Activated CD4-positive, alpha-beta T cell treated with anti-CD3 and anti-CD28 coated beads, Interleukin-2, Interleukin-6, amounts not matched to agents 100 ng/mL and 50 ng/mL, durations not matched to agents 16 hours and 8 hours (primary cell): ENCODE data around the gene PPAN.

ENCODE experiments used
- DNase-seq: peaks from one replicate; pipeline ENCODE4 v3.0.0-alpha.2; 2020

PPAN gene, protein sequence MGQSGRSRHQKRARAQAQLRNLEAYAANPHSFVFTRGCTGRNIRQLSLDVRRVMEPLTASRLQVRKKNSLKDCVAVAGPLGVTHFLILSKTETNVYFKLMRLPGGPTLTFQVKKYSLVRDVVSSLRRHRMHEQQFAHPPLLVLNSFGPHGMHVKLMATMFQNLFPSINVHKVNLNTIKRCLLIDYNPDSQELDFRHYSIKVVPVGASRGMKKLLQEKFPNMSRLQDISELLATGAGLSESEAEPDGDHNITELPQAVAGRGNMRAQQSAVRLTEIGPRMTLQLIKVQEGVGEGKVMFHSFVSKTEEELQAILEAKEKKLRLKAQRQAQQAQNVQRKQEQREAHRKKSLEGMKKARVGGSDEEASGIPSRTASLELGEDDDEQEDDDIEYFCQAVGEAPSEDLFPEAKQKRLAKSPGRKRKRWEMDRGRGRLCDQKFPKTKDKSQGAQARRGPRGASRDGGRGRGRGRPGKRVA

DNA sequence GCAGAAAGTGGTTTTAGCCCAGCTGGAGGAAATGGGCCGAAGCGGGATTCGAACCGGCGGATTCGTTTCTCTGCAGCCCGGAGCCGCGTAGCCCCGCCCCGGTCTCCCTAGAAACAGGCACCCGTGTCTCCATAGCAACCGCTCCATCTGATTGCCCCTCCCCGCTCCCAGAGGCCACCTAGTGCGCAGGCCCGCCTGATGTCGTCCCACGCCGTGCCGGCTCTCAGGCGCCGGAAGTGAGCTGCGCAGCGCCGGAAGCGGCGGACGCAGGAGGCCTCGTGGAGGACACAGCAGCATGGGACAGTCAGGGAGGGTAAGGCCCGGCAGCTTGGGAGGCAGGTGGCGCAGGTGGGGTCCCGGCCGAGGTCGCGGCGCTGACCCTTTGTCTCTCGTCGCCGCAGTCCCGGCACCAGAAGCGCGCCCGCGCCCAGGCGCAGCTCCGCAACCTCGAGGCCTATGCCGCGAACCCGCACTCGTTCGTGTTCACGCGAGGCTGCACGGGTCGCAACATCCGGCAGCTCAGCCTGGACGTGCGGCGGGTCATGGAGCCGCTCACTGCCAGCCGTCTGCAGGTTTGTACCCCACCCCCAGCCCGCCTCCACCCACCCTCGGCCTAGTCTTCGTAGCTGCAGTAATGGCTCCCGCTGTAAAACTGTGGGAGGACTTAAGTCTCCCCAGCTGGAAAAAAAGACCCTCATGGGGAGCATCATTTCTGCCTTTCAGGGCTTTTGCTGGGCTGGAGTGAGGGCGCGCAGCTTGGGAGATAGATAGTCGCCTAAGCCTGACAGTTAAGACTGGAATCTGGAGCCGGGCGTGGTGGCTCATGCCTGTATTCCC, at the start of gene PPAN:
Gene PPAN (plus strand): TSS at position 263 of the 837 bp plus-strand sequence. CDS start 33 bp downstream, at position 296.
- DNase-seq, result peak; percentile 99

DNA sequence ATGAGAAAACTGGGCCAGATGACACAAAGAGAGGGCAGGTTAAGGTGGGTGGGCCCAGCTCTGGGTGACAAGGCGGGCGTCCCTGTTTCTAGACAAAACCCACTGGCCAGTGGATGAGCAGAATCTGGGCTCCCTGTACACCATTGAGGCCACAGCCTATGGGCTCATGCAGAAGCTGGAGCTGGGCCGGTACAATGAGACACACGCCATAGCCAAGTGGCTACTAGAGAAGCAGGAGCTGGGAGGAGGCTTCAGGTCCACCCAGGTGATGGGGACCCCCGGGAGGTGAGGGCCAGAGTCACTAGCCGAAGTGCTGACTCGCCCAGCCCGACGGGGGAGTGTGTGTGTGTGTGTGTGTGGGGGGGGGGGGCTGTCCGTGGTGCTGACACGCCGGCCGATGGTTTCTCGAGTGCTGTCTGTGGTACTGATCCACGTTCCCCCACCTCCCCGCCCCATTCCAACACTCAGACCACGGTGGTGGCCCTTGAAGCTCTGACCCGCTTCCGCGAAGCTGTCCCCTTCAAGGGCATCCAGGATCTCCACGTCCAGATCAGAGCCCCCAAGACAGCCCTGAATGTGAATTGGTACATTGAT, 44.3 kb upstream of the PPAN start:
- no peak for DNase-seq

DNA sequence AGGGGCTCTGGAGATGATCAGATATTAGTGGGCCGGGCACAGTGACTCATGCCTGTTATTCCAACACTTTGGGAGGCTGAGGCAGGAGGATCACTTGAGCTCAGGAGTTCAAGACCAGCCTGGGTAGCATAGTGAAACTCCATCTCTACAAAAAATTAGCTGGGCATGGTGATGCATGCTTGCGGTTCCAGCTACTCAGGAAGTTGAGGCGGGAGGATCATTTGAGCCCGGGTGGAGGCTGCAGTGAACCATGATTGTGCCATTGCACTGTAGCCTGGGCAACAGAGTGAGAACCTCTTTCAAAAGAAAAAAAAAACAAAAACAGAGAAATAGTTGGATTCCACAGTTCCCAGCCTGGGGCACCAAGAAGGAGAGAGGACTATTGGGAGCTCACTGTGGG, 38.0 kb upstream of the PPAN start:
- DNase-seq, result no peak

DNA sequence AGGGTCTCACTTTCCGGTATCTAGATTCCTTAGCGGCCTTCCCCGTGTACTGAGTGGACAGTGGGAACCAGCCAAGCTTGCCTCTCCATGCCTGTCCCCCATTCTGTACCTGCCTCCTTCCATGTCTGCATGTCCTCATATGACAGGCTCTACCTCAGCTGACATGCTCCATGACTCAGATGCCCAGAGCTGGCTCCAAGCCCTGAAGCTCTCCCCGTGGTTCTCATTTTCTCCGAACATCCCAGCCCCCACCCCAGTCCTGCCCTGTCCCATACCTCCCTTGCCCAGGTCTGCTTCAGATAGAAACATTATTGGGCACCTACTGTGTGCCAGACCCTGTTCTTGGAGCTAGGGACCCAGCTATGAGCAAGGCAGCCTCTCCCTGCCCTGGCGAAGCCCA, 37.1 kb upstream of the PPAN start:
- no peak for DNase-seq

DNA sequence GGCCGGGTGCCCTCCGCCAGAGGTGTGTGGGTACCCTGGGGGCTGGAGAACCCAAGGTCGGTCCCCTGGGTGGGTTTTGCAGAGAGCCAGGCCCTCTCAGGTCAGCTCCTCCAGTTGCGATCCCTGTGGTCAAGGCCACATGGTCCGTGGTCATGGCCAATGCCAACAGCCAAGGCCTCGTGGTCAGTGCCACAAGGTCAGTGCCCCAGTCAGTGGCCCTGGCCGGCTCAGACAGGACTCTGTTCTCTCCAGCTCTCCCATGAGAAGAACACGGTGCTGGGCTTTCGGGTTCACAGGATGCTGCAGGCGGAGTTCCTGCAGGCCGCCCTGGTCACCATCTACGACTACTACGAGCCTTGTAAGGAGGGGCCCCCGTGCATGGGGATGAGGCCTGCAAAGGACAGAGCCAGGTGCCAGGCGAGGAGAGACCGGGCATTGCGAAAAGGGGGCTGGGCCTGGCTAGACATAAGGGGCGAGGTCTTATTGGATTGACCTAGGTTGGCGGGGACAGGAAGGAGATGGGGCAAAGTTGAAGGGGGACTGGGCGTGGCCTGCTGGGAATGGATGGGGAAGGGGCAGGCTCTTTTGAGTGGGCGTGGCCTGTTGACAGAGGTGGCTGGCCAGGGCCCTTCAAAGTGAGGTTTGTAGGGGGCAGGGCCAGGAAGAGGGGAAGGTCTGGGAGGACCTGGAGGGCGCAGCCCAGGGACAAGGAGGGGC, 35.3 kb upstream of the PPAN start:
- DNase-seq, result no peak

DNA sequence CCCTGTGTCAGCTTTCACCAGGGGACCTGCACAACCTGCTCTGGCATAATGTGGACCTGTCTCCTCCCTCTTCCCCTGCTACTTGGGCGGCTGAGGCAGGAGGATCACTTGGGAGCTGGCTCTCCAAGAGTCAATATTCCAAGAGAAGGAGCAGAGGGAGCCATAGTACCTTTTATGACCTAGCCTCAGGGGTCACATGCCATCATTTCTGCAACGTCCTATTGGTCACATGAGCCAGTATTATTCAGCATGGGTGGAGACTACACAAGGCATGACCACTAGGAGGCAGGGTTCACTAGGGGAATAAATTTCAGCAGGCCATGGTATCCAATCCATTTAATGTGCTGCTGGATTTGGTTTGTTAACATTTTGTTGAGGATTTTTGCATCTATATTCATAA, 32.0 kb upstream of the PPAN start:
- peak; percentile 55 for DNase-seq

DNA sequence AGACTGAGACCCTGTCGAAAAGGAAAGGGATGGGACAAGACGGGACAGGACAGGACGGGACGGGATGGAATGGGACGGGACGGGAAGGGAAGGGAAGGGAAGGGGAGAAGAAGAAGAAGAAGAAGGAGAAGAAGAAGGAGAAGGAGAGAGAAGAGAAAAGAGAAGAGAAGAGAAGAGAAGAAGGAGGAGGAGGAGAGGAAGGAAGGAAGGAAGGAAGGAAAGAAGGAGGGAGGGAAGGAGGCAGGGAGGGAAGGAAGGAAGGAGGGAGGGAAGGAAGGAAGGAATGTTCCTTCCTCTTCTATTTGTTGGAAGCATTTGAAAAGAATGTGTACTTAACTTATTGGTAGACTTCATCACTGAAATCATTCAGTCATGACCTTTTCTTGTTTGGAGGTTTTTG, 29.6 kb upstream of the PPAN start:
- no peak for DNase-seq

DNA sequence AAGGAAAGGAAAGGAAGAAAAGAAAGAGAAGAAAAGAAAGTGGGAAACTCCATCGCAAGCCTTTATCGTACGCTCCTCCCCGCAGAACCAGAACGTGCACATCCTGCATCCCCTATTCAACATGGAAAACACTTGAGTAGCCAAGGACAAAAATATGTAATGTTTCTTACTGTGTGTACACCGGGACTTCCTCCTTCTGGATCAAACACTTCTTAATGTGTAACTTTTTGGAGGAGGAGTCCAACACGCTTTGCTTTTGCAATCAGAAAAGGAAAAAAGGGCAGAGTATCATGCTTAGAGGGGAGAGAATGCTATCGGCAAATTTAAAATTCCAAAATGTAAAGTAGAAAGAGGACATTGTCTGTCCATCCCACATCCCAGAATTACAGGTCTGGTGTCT, 27.8 kb upstream of the PPAN start:
- DNase-seq, result no peak

DNA sequence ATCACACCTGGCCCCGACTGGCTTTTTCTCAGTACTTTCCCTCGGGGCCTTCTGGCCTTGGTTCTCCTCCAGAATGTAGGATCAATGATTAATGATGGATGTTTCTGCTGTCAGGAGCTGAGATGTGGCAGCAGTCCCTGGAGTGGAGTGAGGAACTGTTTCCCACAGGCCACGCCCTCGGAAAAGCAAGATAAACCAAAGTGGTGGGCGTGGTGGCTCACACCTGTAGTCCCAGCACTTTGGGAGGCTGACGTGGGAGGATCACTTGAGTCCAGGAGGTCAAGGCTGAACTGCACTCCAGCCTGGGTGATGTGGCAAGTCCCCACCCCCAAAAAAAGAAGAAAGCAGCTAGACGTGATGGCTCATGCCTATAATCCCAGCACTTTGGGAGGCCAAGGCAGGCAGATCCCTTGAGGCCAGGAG, 27.1 kb upstream of the PPAN start:
- no peak for DNase-seq

DNA sequence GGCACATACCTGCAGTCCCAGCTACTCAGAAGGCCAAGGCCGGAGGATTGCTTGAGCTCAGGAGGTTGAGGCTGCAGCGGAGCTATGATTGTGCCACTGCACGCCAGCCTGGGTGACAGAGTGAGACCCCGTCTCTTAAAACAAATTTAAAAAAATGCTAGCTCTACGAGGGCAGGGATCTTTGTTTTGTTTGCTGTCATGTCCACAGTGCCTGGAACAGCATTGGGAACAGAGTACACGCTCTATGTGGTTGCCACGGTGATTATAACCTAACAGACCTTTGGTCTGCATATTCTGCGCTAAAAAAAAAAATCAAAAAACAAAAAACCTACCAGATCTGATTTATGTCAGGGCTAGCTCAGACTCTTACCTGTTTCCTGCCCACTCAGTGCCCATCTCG, 22.3 kb upstream of the PPAN start:
- DNase-seq, result no peak

DNA sequence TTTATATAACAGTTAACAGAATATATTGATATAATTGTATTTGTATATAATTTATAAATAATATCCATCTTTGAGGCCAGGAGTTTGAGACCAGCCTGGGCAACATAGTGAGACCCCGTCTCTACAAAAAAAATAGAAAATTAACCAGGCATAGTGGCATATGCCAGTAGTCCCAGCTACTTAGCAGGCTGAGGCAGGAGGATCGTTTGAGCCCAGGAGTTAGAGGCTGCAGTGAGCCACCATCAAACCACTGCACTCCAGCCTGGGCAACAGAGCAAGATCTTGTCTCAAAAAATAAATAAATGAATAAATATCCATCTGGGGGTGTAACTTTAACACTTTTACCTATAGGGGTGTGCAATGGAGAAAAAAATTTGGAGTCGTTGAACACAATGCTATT, 21.4 kb upstream of the PPAN start:
- DNase-seq, result no peak

DNA sequence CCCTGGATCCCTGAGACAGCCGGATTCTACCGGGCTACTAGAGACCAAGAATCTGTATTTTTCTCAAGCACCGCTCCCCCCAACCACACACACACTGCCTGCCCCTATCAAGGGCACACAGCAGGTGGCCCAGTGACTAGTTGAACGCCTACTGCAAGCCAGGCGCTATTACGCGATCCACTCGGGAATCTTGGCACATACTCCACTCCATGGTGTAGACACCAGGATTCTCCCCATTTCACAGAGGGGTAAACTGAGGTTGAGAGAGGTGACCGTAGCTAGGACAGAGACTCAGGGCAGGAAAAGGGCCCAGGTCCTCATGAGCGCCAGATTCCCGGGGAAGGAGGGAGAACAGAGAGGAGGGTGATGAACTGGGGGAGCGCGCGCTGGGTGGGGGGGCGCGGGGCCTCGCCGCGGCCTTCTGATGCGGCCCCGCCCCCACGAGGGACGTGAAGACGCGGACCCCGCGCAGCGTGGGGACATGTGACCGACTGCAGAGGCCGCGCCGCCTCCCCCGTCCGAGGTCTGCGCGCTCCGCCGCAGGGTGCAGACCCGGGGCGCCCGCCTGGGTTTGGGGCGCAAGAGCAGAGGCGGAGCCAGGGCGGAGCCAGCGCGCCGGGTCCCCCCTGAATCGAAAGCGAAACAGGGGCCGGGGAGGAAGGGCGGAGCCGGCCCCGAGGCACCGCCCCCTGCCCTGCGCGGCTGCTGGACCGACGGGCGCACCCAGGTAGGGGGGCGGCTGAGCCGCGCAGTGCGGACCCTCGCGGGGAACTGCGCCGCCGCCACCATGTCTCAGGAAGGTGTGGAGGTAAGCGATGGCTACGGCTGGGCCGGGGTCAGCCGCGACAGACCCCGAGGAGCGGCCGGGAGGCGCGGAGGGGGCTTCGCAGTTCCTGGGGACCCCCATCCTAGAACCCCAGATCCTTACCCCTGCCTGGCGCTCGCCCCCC, 20.2 kb upstream of the PPAN start, which contains the start of gene SHFL:
Gene SHFL (plus strand): TSS at position 677 of the 950 bp plus-strand sequence. CDS start 111 bp downstream, at position 788.
- peak; percentile 90 for DNase-seq

DNA sequence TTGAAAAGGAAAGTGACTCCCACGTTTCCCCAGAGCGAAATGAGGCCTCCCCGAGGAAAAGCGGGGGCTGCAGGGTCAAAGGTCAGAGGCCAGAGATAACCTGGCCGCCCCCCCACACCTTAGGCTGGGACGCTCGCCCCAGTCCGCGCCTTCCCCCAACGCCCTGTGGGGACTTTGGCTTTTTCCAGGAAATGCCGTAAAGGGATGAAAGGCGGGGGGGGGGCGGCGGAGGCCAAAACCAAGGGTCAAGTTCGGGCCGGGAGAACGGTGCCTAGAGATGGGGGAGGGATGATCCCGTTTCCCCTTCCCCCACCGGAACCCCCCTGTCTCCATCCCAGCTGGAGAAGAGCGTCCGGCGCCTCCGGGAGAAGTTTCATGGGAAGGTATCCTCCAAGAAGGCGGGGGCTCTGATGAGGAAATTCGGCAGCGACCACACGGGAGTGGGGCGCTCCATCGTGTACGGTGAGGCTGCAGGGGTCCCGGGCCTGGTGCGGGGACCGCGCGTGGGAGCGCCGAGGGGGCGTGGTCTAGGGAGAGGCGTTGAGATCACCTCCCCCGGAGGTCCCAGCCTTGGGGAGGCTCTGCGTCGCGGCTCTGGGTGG, 19.5 kb upstream of the PPAN start:
- no peak for DNase-seq

DNA sequence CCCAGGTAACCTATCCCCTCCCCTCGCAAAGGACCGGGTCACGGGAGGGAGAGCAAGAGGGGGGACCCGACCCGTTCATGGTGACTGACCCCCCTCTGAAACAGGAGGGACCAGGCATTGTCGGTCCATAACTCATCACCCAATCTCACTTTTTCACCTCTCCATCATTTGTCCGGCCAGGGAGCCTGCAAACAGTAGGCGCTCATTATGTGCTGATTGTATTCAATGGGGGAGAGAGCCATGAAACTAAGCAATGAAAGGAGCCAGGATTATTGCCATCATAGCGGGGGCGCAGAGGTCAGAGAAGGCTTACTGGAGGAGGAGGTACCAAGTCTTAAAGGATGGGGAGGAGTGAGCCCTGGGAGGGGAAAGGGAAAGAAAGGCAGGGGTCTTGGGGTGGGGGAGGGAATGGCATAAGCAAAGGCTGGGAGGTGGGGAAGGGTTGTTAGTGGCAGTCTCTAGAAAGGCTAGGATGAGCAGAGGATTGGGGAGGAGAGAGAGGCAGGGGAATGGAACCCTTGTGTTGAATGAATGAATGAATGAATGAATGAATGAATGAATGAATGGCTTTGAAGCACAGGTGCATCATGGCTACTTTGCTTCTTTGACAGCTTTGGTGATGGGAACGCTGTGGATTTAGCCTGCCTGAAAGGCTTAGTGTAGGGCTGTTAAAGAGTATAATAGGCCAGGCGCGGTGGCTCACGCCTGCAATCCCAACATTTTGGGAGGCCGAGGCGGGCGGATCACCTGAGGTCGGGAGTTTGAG, 18.7 kb upstream of the PPAN start:
- no peak for DNase-seq

DNA sequence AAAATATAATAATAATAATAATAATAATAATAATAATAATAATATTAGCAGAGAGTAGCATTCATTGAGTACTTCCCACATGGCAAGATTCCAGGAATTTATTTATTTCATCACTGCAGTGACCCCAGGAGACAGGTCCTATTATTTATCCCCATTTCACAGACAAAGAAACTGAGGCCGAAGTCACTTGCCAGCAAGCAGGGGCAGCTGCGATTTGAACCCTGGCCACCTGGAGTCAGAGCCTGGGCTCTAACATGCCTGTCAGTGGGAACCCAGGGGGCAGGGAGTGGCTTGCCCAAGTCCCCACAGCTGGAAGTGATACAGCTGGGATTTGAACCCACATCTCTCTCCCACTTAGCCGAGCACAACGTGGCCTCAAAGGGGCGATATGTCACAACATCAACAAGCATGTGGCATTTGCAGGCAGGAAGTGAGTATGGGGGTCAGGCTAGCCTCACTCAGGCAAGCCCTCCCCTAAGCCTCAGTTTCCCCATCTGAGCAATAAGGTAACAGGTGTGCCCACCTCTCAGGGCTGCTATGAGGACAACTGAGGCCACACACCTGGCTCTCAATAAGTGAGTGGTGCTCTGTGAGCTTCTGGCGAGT, 17.1 kb upstream of the PPAN start:
- no peak for DNase-seq

DNA sequence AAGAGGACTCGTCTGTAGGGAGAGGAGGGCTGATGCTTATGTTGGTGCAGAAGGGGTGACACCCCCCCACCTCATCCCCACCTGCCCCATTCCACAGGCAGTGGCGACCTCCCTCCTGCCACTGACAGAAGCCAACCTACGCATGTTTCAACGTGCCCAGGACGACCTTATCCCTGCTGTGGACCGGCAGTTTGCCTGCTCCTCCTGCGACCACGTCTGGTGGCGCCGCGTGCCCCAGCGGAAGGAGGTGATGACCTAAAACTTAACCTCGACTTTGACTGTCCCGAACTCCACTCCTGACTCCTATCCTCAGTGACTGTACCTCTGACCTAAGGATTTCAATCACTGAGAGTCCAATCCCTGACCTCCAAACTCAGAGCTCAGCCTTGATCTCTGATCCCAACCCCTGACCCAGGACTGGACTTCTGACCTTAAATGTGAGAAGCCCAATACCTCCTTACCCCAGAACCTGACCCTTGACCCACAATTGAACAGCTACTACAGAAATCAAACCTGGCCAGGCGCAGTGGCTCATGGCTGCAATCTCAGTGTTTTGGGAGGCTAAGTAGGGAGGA, 16.3 kb upstream of the PPAN start:
- no peak for DNase-seq

DNA sequence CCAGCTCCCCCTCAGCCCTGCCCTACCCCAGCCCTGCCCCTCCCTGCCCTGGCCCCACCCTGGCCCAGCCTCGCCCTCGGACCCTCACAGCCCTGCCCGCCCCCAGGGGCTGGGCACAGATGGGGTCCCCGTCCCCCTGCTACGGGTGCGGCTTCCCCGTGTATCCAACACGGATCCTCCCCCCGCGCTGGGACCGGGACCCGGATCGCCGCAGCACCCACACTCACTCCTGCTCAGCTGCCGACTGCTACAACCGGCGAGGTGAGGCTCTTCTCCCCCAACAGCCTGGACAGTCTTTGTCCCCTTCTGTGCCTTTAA, 14.8 kb upstream of the PPAN start:
- DNase-seq, result no peak

DNA sequence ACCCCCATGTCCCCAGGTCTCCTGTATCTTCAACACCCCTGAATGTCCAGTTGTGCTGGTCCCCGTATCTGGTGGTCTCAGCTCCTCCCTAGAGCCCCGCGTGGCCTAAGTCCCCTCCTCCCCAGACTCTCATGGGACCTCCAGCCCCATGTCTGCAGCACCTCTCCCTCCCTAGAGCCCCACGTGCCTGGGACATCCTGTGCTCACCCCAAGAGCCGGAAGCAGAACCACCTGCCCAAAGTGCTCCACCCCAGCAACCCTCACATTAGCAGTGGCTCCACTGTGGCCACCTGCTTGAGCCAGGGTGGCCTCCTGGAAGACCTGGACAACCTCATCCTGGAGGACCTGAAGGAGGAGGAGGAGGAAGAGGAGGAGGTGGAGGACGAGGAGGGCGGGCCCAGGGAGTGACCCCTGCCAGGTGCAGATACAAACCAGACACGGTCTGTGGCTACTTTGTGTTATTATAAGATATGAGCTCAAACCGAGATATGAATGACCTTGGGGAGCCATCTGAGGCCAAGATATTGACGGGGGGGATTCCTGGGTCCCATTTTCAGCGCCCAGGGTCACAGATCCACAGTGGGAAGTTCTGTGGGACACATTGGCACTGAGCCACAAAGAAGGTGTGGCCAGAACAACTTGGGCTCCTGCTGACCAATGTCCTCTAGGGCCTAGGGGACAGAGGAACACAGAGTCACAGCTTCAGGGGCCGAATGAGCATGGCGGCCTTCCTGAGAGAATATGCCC, 14.1 kb upstream of the PPAN start:
- DNase-seq, result no peak
